Heart left ventricle (tissue), 13 donors: ENCODE data around the gene MIF.
A peak's percentile ranks its signal among the peaks of the same experiment; 100 is the strongest.

ENCODE experiments used
- POLR2A ChIP-seq, 2 donors: fragments of 450-650 bp; IDR thresholded peaks; one replicate each; pipeline ENCODE4 v1.6.1; 2017; ENCODE audit warnings: antibody characterized with exemption in 2 of 2, mild to moderate bottlenecking in 2 of 2, moderate library complexity in 2 of 2
- TF ChIP-seq, protein P1 (sequence below), 12 donors: fragments of 200-600 bp; sonication (generic) in 4 of 12; IDR thresholded peaks; one replicate each; pipeline versions ENCODE4 v1.5.0 to v1.8.0; 2018 to 2022; ENCODE audit warnings: antibody characterized with exemption in 12 of 12, mild to moderate bottlenecking in 5 of 12
- donor health status: ischemic (EF 13 %, LVEDD 7.1; RV severe dilation, severe dysfunction).
- donor health status: DM: no; HTN: yes; CAD: no.
- donor health status: DM: no; HTN: no; CAD: no.
- donor health status: ischemic (EF 25% LVEDD 6.9; RV normal size, moderate dysfunction).
- donor health status: ischemic (EF 25% LVEDD 5.7; RV mildly dilated, moderate dysfunction).
- donor health status: ischemic (EF 35%, LVEDD 5.7; RV mildly dilated, moderate dysfunction).
- donor health status: nonischemic (EF 11% LVEDD 7.7; RV severe dilation, severe dysfunction).
- donor health status: DM: yes; HTN: yes; CAD: no.
- donor health status: PGD.
- donor health status: ischemic (EF 29% LVEDD 5.4; RV normal size, mild dysfunction).
- donor health status: nonischemic (EF 23%, LVEDD 6.1; RV moderate dilation, normal function).

DNA sequence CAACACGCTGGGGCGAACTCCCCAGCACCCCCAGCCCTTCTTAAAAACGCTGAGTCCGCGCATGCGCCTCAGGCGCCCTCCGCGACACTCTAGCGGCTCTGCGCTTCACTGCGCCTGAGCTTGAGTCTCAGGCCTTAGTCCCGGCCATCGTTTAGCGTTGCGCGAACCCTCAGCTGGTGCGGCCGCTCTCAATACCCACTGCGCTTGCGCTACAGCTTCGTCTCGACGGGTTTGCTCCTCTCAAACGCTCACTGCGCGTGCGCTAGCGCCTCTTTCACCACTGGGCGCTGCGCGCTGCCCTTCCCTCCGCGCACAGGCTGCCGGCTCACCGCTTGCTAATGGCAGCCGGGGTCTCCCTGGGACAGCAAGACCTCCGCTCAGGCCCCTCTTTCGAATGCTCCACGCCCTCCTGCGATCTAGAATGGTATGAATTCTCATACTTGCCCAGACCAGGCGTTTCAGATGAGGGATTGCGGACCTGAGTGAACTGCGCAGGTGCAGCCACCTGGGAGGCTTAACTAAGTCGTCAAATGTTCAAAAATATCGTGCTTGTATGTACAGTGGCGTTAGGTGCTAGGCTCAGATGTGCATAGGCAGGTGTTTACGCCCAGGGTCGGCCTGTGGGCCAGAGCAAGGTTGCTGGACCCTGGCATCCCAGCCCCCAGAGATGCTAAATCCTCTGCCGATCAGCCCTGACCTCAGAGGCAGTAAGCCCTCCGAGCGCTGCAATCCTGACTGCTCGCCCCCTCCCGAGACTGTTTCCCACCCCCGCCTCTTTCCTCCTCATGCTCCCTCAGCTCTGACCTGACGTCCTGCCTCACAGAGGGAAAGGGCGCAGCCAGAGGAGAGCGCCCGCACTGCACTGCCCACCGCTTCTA is 36.3 kb upstream of the MIF start, which contains the start of gene SLC2A11:
- TF ChIP-seq, protein P1, sequence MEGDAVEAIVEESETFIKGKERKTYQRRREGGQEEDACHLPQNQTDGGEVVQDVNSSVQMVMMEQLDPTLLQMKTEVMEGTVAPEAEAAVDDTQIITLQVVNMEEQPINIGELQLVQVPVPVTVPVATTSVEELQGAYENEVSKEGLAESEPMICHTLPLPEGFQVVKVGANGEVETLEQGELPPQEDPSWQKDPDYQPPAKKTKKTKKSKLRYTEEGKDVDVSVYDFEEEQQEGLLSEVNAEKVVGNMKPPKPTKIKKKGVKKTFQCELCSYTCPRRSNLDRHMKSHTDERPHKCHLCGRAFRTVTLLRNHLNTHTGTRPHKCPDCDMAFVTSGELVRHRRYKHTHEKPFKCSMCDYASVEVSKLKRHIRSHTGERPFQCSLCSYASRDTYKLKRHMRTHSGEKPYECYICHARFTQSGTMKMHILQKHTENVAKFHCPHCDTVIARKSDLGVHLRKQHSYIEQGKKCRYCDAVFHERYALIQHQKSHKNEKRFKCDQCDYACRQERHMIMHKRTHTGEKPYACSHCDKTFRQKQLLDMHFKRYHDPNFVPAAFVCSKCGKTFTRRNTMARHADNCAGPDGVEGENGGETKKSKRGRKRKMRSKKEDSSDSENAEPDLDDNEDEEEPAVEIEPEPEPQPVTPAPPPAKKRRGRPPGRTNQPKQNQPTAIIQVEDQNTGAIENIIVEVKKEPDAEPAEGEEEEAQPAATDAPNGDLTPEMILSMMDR (IDR thresholded peaks at IDR 0.05): peak in 5 of 12 donors; percentile 4 to 31 (median 22)
- peak; percentile 43 to 82 for TF ChIP-seq POLR2A (IDR thresholded peaks at IDR 0.05)
